HG03442 (cell line): ENCODE data around the gene MRPL54.
A peak's percentile ranks its signal among the peaks of the same experiment; 100 is the strongest.
"Not testable (repeated sequence)": the region's sequence is repeated elsewhere in the genome, so short reads cannot be mapped to it uniquely, and the experiment has no call there.

Source experiments
- ATAC-seq: cut with Tn5 transposase; IDR thresholded peaks from one replicate; pipeline ENCODE4 v1.9.1; 2021; ENCODE audit warnings: mild to moderate bottlenecking, moderate library complexity; ENCODE audit not compliant: unreplicated experiment

Gene MRPL54

DNA sequence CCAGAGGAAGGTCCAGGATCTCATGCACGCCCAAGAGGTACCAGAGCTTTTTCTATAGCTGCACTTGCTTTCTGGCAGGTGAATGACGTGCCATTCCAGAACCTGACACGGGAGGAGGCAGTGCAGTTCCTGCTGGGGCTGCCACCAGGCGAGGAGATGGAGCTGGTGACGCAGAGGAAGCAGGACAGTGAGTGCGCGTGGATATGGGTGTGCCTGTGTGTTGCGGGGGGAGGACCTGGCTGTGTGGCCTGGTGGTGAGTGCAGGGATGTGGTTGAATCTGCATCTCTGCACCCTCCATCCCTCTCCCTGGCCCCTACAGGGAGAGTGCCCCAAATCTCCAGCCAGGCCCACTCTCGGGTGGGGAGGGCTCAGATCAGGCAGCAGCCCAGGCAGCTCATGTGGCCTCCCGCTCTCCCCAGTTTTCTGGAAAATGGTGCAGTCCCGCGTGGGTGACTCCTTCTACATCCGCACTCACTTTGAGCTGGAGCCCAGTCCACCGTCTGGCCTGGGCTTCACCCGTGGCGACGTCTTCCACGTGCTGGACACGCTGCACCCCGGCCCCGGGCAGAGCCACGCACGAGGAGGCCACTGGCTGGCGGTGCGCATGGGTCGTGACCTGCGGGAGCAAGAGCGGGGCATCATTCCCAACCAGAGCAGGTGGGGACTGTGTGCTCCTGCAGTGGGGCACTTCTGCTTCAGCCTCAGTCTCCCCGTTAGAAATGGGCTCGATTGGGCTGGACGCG is 23.8 kb upstream of the MRPL54 start:
- ATAC-seq, result no peak

DNA sequence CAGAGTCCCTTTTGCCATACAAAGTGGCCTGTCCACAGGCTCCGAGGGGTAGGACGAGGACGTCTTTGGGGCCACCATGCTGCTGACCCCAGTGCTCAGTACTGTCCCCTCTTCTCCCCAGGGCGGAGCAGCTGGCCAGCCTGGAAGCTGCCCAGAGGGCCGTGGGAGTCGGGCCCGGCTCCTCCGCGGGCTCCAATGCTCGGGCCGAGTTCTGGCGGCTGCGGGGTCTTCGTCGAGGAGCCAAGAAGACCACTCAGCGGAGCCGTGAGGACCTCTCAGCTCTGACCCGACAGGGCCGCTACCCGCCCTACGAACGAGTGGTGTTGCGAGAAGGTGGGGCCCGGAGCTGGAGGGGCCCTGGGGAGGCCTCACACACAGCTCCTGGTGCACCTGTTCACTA is 22.1 kb upstream of the MRPL54 start:
- ATAC-seq, result no peak

DNA sequence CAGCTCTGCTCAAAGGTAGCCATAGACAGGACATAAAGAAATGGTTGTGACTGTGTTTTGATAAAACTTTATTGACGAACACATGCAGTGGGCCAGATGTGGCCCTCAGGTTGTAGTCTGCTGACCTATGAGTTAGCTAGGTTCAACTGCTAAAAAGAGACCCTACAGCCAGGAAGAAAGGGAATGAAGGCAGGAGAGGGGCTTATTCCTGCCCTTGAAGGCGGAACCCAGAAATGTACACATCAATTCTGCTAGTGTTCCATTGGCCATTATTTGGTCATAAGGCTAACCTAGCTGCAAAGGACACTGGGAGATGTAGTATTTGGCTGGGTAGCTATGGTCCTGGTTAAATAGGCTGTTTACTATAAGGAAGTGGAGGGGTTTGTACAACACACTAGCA is 19.0 kb upstream of the MRPL54 start:
- no peak for ATAC-seq

- ATAC-seq, result no peak
These were observed 17.0 kb upstream of the MRPL54 start for GRCh38 chr19:3745363-3746045.

DNA sequence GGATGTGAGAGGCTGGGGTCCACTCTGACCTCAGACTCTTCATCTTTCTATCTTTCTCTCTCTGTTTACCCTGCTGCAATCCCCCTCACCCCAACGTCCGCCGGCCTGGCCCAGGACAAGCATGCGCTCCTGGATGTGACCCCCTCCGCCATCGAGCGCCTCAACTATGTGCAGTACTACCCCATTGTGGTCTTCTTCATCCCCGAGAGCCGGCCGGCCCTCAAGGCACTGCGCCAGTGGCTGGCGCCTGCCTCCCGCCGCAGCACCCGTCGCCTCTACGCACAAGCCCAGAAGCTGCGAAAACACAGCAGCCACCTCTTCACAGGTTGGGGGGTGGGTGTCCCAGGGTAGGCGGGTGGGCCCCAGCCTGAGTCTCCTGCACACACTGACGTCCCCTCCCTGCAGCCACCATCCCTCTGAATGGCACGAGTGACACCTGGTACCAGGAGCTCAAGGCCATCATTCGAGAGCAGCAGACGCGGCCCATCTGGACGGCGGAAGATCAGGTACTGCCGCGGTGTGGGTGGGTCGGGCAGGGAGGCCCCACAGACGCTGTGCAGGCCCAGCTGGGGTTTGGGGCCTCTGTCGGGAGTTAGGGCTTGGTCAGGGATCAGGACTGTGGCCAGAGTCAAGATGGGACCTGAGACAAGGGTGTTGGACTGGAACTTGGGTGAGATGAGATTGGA is 16.0 kb upstream of the MRPL54 start:
- ATAC-seq, result no peak

DNA sequence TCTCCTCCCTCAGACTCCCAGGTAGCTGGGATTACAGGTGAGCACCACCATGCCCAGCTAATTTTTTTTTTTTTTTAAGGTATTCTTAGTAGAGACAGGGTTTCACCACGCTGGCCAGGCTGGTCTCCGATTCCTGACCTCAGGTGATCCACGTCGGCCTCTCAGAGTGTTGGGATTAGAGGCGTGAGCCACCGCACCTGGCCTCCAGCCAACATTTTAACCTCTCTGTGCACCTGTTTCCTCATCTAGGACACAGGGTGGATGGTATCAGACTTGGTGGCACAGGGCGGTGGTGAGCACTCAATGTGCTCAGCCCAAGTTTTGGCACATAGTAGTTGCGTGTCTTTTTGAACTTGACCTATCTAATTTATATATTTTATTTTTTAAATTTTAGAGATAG is 13.5 kb upstream of the MRPL54 start:
- ATAC-seq, result no peak

DNA sequence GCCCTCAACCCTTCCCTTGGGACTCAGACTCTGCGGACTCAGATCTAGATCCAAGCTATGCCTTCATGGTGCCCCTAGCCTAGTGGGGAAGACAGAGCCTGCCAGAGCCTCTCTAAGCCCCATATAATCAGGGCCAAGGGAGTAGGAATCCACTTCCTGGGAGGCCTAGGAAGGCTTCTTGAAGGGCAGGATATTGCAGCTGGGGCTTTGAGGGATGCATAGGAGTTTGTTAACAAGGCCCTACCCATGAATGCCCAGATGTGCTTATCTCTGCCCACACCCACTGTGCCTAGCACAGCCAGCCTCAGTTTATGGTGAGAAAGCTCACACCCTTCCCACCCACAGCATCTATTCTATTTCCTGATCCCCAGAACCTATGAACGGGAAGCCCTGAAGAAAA is 12.3 kb upstream of the MRPL54 start:
- ATAC-seq, result no peak

- no peak for ATAC-seq
These were observed 11.2 kb upstream of the MRPL54 start for GRCh38 chr19:3751236-3751635.

GRCh38 chr19:3752492-3752891 is 10.0 kb upstream of the MRPL54 start:
- no peak for ATAC-seq

DNA sequence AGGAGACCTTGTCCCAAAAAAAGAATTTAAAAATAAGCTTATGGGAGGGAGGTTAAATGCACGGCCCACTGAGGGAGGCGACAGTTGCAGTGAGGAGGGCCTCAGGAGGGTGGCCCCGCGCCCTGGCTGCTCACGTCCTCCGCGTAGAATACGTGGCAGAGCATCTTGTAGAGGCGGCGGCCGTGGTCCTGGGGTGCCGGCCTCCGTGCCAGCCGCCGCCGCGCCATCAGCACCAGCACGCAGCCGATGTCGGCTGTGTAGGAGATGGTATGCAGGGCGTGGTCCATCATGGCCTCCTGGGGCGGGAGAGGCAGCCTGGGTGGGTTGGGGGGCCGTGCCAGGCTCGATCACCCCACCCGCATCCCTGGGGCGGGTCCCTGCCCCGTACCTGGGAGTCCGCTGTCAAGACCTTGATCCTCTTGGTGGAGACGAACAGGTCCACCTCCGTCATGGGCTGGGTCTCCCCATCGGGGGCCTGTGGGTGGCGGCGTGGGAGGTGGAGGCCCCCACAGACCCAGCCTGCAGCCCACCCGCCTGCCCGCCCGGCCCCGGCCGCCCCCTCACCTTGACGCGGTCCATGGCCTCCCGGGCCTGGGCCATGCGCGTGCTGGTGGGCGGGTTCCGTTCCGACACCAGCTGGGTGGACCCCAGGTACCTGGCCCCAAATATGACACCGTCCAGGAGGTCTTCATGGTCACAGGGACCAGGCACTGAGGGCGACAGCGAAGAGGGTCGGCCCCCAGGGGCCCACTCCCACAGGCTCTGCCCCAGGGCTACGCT is 8.7 kb upstream of the MRPL54 start:
- no peak for ATAC-seq

DNA sequence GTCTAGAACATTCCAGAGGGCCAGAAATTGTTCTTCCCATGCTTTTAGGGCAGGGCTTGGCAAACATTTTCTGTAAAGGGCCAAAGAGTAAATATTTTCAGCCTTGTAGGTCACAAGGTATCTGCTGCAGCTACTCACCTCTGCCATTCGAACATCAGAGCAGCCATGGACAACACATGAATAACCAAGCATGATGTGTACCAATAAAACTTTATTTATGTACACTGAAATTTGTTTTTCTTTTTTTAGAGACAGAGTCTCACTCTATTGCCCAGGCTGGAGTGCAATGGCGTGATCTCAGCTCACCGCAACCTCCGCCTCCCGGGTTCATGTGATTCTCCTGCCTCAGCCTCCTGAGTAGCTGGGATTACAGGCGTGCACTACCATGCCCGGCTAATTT is 4.8 kb upstream of the MRPL54 start:
- not testable (repeated sequence) for ATAC-seq

DNA sequence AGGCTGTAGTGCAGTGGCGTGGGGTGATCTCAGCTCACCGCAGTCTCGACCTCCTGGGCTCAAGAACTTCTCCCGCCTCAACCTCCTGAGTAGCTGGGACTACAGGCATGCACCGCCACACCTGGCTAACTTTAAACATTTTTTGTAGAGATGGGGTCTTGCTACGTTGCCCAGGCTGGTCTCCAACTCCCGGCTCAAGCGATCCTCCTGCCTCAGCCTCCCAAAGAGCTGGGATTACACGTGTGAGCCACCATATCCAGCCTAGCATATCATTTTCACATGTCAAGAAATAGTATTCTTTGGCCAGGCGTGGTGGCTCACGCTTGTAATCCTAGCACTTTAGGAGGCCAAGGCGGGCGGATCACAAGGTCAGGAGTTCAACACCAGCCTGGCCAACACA is 4.2 kb upstream of the MRPL54 start:
- ATAC-seq, result not testable (repeated sequence)

GRCh38 chr19:3759482-3760254 is 2.8 kb upstream of the MRPL54 start:
- no peak for ATAC-seq

- no peak for ATAC-seq
These were observed 1.6 kb upstream of the MRPL54 start for GRCh38 chr19:3760871-3761361.

DNA sequence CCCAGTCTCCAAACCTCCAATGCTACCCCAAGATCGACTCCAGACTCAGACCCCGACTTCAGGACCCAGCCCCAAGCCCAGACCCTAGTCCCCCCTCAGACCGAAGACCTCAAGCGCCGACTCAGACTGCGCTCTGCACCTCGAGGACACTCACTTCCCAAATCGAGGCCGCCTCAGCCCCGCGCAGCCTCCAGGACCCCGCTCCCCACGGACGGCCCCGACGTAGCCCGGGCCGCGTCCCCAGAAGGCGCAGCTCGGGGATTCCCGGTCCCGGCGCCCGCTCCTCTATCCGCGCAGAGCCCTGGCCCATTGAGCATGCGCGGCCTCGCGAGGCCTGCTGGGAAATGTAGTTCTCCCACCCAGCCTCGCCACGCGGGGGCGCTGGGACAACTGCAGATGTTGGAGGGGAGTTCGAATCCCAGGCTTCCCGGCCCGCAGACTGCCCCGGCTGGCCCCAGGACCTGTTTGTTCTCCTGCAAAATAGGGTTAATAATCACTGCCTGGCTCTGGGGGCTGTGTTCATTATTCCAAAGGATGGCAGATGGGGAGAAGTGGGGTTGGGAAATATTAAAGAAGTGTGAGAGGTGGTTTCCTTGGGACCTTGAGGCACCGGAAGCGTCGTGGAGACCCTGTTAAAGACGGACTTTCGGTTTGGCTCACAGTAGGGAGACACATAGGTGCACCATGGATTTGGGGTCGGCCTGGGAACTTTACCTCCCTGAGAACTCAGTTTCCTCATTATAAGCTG is 926 bp upstream of the MRPL54 start, which contains the start of gene APBA3:
Gene APBA3, minus strand, starts transcription at position 311 of the 748 bp plus-strand sequence. CDS start 1,428 bp downstream, outside the sequence.
- ATAC-seq, result peak; percentile 45

DNA sequence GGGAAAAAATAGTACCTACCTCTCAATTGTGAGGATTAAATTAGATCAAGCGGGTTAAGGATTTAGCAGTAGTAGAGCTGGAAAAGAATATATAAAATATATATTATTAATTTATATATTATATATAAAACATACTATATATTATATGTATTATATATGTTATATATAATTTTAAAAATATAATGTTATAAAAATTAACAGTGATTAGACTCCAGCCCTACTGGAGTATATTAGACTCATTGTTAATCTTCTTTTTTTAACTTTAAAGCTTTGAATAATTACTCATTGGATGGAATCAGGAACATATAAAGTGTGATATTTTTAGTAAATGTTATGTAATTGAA is 380 bp upstream of the MRPL54 start:
- no peak for ATAC-seq

DNA sequence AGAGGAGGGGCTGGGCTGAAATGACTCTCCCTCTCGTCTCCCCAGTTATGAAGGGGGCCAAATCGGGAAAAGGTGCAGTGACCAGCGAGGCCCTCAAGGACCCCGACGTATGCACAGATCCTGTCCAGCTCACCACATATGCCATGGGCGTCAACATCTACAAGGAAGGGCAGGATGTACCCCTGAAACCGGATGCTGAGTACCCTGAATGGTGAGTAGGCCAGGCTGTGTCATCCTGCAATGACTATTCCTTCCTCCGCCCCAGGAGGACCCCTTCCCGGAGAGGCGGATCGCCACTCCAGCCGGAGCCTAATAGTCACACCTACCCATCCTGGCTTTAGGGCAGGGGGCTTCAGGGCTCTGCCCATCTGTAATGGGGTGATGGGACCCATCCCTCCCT is 2.6 kb downstream of the MRPL54 start:
- no peak for ATAC-seq

GRCh38 chr19:3765757-3766156 is 3.3 kb downstream of the MRPL54 start:
- not testable (repeated sequence) for ATAC-seq

- ATAC-seq, result no peak
These were observed 4.0 kb downstream of the MRPL54 start for GRCh38 chr19:3766520-3766919.

DNA sequence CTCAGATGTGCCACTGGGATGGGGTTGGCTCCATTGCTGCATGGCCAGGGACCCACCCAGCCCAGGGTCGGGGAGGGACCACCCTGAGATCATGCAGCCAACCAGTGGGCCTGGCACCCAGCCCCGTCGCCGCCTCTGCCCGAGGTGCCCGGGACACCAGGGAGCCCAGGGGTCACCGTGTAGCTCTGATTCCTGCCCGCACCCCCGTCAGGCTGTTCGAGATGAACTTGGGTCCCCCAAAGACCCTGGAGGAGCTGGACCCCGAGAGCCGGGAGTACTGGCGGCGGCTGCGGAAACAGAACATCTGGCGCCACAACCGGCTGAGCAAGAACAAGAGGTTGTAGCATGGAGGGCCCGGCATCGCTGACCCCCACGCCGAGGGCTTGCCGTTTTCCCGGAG is 4.6 kb downstream of the MRPL54 start:
- ATAC-seq, result no peak
